Ammon's horn (tissue), 1 donor: Measurements from ENCODE around the gene SEMA3A.
"Not testable (repeated sequence)": the region's sequence is repeated elsewhere in the genome, so short reads cannot be mapped to it uniquely, and the experiment has no call there.

ENCODE experiments used
- DNase-seq: peaks from one replicate; pipeline ENCODE4 v3.0.0-alpha.2; 2016; ENCODE audit warnings: low spot score

SEMA3A gene

DNA sequence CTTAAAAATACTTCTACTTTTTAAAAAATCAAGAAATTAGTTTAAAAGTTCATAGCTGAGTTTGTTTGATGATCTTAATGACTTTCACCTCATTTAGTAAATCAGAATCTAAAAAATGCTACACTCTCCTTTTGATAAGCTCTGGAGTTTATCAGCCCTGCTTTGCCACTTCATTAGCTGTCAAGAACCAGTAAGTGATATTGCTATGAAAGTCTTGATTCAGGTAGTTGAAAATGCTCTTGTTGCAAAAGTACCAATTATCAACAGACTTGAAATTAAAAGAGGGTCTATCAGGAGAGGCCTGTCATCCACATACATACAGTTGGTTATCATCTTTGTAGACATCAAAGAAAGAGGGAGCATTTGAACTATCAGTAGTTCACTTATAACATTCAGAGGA is 41.6 kb downstream of the SEMA3A start:
- no peak for DNase-seq

DNA sequence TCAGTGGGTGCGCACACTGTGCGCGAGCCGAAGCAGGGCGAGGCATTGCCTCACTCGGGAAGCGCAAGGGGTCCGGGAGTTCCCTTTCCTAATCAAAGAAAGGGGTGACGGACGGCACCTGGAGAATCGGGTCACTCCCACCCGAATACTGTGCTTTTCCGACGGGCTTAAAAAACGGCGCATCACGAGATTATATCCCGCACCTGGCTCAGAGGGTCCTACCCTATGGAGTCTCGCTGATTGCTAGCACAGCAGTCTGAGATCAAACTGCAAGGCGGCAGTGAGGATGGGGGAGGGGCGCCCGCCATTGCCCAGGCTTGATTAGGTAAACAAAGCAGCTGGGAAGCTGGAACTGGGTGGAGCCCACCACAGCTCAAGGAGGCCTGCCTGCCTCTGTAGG is 44.2 kb downstream of the SEMA3A start:
- DNase-seq: not testable (repeated sequence)

DNA sequence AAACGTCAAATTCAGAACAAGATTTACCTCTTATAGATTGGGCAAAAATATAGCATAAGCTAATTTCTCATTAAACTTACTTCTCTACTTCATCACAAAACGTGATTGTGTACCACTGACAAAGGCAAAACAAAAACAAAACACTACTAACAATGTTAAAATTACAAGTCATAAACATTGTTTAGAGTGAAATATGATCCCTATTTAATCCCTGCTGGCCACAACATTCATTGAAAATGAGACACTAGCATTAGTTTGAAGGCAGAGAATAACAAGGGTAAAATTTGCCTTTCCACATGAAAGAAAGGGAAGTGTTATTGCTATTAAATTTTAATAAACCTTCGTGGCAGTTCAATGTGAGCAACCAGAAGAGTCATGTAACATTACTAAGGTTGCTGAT is 45.0 kb downstream of the SEMA3A start:
- no peak for DNase-seq

DNA sequence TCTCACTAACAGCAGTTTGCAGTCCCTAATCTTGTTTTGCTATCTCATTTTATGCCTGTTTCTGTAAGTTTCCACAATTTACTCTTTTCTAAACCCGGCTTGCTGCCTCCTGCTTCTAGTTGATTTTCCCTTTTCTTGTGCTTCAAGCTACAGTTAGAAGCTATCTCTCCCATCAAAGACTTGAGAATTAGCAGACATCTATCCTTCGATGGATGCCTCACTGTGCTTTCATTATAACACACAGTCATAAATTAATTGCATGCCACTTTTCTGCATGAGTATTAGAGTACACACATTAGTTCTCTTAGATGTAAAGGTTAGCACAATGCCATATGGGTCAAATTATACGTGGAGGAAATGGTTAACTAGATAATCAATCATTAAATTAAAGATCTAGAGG is 48.7 kb downstream of the SEMA3A start:
- no peak for DNase-seq

DNA sequence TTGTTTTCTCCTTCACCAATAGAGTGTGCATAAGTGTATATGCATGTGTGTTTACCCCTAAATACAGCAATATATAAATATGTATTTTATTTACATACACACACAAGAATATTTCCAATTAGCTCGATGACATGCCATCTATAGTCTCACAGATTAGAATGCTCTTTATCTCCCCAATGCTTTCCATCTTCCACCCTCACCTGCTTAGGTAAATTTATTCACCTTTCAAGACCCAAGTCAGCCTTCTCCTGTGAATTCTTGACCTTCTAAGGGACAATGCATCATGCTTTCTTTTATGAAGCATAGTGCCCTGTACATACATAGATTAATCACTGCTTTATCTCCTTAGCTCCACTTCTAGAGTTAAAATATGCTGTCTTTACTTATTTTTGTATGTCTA is 49.7 kb downstream of the SEMA3A start:
- DNase-seq: no peak

DNA sequence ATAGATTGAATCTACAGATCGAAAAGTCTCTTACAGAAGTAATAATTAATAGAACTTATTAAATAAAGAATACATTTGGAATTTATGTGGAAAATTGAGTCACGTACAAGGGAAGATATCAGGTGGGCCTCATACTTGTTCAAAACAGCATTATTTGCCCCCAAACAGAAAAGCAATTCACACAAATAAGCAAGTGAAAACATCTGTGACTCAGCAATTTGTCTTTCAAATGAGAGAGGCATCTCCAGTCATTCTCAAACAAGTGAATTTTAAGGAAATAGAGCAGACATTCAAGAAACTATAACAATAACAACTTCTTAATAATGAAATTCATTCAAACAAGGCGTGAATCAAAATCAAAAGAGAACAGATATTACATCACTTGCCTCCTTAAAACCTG is 50.1 kb downstream of the SEMA3A start:
- no peak for DNase-seq

DNA sequence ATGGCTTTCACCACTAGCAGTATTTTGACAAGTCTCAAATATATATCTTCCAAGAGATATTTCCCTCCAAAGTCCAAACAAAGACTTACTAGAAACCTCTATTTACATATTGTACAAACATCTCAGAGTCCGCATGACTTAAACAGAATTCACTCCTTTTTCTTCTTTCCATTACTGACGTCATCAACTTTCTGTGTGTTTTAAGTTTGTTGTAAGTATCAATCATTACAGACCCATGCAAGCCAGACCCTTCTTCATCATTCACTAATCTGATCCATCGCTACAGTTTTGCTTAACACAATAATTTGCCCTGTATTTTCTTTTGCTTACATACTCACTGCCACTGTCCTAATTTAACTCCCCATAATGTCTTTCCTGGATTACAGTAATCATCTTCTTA is 51.9 kb downstream of the SEMA3A start:
- no peak for DNase-seq

DNA sequence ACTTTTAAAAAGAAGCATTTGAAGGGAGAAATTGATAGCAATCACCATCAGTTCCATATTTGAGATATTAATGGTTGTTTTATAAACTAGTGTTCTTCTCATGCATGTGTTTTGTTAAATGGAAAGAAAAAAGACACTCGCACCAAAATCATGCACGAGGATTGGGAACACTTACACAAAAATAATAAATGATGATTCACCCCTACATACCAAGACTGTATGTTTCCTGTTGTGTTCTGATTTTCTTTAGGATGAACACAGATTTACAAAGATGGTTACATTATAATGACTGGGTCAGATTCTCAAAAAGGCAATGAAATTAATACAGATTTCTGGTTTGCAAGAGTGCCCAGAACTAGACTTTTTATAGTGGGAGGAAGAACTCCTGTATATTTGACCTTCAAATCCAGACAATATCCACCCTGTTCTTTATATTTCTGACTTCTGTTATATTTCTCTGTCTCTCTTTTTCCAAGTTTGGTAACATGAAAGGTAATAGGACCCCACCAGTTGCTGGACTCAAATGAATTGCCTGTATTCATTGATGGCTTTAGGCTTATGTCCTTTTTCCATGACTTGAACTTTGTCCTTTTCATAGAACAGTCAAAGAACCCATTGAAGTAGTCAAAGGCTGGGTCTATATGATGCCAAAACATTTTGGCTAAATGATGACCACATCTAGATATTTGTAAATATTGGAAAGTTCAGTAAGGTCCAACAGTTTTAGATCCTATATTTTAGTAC is 54.4 kb downstream of the SEMA3A start:
- DNase-seq: no peak

DNA sequence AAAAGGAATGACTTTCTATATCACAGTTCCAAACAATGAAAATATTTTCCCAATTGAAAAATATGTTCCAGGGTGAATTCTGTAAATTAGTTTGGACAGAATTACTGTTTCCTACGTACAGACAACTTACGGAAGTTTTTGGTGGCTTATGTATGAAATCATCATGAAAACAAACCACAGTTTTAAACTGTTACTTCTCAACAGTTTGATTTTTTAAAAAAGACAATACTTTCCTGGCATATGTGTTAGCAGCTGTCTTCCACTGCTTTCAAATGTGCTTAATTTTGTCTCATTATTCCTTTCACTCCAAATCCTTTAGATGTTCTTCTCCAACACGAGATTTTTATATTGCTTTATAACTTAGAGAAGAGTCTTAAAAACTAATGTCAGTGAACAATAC is 56.2 kb downstream of the SEMA3A start:
- DNase-seq: no peak

DNA sequence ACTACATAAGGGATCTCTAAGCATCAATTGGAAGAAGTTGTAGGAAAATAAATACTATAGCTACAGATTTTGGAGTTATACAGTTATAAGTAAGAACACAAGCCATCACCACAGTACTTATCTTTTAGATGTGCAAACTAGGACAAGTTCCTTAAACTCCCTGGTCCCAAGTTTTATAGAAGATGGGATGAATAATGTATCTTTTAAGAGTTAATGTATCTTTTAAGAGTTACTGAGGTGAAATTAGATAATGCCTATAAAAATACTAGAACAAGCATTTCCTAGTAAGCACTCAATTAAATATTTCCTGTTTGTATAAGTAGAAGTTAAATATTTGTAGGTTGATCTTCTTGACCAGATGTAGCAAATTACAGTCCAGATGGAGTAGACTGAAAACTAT is 56.8 kb downstream of the SEMA3A start:
- no peak for DNase-seq

DNA sequence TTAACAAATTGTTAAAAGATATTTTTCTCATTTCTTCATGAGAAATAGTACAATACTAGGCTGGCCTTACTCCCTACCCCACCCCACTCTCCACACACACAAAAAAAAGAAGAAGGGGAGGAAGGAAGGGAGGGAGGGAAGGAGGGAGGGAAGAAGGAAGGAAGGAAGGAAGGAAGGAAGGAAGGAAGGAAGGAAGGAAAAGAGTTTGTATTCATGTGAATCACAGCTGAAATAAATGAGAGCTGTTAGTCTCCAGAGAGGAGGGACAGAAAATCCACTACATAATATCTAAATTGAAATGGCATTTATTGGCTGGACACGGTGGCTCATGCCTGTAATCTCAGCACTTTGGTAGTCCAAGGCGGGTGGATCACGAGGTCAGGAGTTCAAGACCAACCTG is 57.8 kb downstream of the SEMA3A start:
- DNase-seq: no peak

DNA sequence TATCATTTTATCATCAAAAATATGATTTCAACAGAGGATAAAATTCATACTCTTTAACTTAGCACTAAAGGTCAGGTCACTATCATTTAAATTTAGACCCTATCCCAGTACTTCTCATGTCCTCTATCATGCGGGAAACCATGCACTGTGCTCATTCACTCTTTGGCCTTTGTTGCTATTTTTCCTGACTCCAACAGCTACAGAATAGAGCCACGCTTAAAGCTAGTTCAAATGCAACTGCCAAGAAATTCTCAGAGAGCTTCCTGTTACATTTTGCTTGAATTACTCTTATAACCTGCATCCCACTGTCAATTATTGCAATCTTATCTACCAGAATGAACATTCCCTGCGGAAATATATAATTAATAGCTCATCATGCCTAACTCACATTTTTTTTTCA is 58.3 kb downstream of the SEMA3A start:
- no peak for DNase-seq

DNA sequence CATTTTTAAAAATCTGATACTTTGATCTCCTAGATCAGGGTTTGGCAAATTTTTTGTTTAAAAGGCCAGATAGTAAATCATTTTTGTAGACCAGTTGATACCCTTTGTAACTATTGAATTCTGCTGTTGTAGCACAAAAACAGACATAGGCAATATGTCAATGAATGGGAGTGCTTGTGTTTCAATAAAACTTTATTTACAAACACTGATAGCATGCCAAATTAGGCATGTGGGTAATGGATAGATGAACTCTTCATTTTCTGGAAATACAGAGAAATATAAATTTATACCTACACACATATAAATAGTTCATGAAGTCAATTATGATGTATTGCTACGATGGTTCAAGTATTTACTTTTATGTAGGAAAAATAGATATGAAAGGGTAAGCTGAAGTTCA is 60.4 kb downstream of the SEMA3A start:
- DNase-seq: no peak

DNA sequence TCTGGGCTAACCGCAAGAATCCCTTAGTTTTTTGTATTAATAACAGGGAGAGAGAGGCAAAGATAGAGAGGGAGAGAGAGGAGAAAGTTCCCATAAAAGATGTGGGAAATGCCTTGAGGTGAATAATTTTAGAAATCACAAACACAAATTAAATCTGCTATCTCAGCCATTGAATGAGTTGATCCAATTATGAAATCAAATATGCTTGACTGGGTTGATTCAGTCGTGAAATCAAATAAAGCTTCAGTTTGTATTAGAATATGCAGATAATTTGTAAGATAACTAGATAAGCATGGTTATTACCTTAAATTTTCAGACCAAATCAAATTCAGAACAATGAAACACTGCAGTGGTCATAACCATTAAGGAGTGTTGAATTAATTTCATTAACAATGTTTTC is 68.9 kb downstream of the SEMA3A start:
- no peak for DNase-seq

DNA sequence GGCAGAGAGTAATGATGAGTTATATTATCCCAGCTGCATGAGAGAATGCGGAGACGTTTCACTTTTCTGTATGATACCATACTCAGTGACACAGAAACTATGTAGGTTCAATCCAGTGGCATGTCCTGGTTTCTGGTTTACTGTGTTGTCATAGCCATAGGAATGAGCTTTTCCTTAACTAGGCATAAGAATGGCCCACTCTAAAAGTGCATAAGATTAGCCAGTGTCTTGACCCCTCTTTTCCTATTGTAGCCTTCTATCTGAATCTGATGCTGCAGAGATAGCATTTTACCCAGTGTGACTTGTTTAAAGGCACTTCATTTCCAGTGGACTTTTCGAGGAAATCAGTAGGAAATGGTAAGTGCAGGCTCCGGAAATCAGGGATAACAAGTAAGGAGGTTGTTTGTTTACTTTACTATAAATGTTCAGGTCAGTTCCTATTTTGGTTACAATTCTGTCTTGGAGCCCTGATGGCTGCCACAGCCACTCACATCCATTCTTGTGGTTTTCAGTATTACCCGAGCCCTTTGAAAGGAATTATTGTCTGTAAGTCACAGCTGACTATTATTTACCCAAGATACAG is 70.5 kb downstream of the SEMA3A start:
- DNase-seq: peak; percentile 25

DNA sequence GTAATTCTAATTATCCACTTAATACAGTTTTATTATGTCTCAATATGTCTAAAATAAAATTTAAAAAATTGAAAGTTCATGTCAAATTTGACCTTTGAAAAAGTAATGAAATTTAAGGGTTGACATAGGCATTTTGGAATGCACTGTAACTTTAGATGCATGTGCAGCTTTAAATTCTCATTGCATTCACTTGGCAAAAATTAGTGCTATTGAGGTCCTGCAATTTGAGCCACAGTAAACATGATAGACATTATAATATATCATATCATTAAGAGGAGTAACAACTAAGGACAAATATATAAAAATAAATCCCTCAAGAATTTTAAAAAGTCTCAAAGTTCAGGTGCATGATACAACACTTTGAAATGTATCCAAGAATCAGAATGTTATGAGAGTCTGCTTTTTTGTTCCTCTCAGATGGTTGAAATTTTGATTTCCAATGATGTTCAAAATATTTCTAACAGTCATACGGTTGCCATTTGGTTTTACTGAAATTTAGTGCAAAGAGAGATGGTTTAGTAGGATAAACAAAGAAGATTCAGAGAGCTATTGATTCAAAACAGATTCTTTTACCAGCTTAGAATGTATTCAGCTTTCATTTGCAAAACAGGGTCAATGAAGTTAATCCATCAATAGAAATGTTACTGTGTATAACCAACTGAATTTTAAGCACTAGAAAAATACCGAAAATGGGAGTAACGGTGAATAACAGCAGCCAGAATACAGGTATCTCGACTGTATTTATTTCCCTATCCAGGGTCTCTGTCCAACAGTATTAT is 71.8 kb downstream of the SEMA3A start:
- DNase-seq: no peak

DNA sequence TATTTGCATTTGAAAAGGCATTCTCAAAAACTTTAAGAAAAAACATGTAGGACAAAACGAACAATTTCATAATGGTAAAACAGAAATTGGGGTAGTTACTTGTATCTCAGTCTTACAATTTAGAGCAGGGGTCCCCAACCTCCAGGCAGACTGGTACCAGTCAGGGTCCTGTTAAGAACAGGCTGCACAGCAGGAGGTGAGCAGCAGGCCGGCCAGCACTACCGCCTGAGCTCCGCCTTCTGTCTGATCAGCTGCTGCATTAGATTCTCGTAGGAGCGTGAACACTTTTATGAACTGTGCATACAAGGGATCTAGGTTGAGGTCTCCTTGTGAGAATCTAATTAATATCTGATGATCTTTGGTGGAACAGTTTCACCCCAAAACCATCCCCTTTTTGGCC is 77.3 kb downstream of the SEMA3A start:
- no peak for DNase-seq

DNA sequence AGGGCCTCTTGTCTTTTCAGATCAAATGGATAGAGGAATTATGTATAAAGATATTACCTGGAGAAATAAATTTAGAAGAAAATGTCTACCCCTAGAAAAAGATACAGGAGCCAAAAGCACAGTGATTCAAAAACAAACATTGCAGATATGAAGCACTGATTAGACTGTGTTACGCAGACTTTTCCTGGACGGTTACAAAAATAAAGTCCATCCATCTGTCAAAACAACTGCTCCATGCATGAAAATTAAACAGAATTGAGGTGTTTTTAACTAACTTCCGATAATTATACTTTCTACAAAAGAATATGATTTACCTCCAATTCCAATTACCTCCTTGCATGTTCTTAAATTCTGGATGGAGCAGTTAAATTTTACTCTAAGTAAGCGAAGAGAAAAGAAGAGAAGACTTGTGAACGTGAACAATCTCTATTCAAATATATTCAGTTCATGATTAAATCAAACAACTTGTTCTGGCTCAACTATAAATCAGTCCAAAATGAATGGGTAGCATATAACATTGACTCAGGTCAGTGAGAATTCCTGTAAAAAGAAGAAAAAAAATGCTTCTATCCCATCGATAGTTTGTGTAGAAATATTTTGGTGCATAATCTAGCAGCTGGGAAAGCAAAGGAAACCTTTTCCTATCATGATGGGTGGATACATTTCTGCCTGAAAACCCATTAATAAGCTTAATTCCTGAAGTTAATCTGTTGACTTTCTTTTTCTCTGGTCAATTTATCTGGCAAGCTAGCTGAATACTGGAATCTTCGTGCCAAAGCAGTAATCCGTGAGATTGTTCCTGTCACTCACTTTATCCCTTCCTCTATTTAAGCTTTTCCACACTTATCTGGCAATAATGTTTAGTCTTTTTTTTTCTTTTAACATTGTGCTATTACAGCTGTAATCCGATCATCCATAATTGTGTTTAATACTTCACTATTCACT is 80.4 kb downstream of the SEMA3A start:
- DNase-seq: no peak

DNA sequence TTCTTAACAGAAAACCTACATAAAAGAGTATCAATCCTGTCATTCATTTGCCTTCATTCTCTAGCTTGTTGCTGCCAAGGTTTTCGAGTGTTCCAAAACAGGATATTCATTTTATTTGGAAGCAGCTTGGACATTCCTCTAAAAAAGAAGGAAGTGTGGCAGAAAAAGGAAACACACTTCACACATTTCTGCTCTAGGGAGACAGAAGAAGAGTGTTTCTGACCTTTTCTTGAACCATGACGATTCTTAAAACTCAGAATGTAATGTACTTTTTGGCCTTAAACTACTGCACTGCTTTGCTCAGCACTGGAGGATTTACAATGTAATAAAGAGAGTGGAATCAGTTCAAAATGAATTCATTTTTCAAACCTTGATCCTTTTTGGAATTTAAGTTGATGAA is 81.3 kb downstream of the SEMA3A start:
- DNase-seq: no peak

DNA sequence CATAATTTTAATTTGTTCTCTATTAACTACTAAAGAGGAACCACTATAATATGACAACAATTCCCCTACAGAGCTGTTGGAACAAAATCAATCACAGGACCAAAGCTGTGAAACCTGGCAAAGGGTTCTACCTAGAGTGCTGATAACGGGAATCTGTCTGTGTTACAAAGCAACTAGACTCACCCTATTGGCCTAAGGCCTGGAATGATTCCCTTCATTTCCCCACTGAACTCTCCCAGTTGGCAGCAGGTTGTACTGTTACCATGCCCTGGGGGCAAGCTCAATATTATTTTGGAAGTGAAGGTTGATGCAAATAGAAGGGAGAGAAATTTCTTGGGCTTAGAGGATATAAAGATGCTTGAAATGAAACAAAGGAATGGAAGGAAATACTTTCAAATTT is 81.8 kb downstream of the SEMA3A start:
- DNase-seq: no peak

DNA sequence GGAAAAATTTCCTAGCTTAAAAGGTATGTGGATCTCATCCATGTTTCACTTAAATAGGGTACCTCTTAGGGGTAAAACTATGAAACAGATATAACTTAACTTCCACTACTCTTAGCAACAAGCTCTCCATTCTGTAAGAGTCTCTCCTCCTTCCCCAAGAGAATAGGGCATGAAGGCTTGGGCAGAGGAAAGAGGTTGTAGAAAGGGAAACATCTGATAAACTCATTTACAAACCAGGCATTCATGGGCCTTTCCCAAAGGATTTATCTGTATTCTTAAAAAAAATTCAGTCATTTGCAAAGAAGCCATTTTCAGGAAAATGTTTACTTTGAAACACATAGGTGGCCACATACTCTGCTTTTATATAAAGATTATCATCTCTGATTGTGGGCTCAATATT is 82.7 kb downstream of the SEMA3A start:
- DNase-seq: no peak

DNA sequence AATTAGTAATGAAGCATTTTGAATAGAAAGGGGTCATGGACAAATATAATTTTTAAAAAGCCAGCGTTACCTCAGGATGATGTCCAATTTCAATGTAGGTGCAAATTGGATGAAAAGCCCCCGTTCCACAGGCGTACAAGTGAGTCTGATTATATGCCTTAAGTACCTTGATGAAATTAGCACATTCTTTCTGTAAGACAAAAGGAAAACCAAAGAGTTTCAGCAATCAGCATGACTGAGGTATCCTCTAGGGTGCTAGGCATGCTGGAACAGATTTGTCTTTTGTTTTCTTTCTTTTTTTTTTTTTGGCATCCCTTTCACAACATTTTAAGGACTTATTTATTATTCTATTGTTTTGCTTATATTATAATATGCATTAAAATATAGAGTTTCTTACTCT is 84.2 kb downstream of the SEMA3A start:
- no peak for DNase-seq
